ENCODE measurements around the gene LMAN2L.

GRCh38 chr2:96694279-96694678 is 45.6 kb downstream of the LMAN2L start:
- no peak for TF ChIP-seq EZH2 (IDR thresholded peaks at IDR 0.05)
- no peak for TF ChIP-seq POLR2AphosphoS5 (IDR thresholded peaks at IDR 0.05; ENCODE audit: borderline replicate concordance, low read depth, low read length)

All from SK-N-MC (cell line).